HepG2 (cell line): ENCODE results near the gene THOC6. TPM values are rescaled to one million over a fixed set of nuclear protein-coding genes. Genes with fewer than 3 reads are reported as not detected.
A peak's percentile ranks its signal among the peaks of the same experiment; 100 is the strongest.

Experiments used
- CENPT ChIP-seq: sonication (generic); formaldehyde crosslinking; IDR thresholded peaks from 2 replicates; pipeline ENCODE4 v1.8.0; 2022; ENCODE audit warnings: low read depth, mild to moderate bottlenecking, moderate library complexity, missing genetic modification reagents
- CREM ChIP-seq, 2 experiments: sonication (generic) in 1 of 2; formaldehyde crosslinking in 1 of 2; IDR thresholded peaks; 2 replicates each; pipeline versions ENCODE4 v1.4.0 to v1.6.1; 2016 to 2020; ENCODE audit warnings: antibody characterized with exemption in 1 of 2, mild to moderate bottlenecking in 1 of 2, missing genetic modification reagents in 1 of 2
- DPF2 ChIP-seq: sonication (generic); formaldehyde crosslinking; IDR thresholded peaks from 2 replicates; pipeline ENCODE4 v1.4.0; 2020; ENCODE audit warnings: mild to moderate bottlenecking, low read depth, missing genetic modification reagents, borderline replicate concordance
- HMGA1 ChIP-seq: sonication (generic); formaldehyde crosslinking; conservative IDR thresholded peaks from 2 replicates; pipeline ENCODE4 v1.4.0; 2020; ENCODE audit warnings: missing genetic modification reagents
- MAX ChIP-seq: IDR thresholded peaks from 2 replicates; pipeline ENCODE4 v1.6.1; 2012; ENCODE audit warnings: inconsistent platforms
- MIER3 ChIP-seq: IDR thresholded peaks from 2 replicates; pipeline ENCODE4 v1.6.1; 2016; ENCODE audit warnings: missing compliant biosample characterization, borderline replicate concordance
- NFE2L1 ChIP-seq: sonication (generic); formaldehyde crosslinking; IDR thresholded peaks from 2 replicates; pipeline ENCODE4 v1.4.0; 2020; ENCODE audit warnings: missing genetic modification reagents, mild to moderate bottlenecking, borderline replicate concordance
- PATZ1 ChIP-seq: sonication (generic); formaldehyde crosslinking; IDR thresholded peaks from 2 replicates; pipeline ENCODE4 v1.4.0; 2020; ENCODE audit warnings: missing genetic modification reagents
- PHF21A ChIP-seq: sonication (generic); formaldehyde crosslinking; IDR thresholded peaks from 2 replicates; pipeline ENCODE4 v1.5.0; 2020; ENCODE audit warnings: mild to moderate bottlenecking, missing genetic modification reagents
- RAD51 ChIP-seq: fragments of 450-650 bp; IDR thresholded peaks from 2 replicates; pipeline ENCODE4 v1.6.1; 2016; ENCODE audit warnings: borderline replicate concordance
- SMC3 ChIP-seq: IDR thresholded peaks from 2 replicates; pipeline ENCODE4 v1.6.1; 2011; ENCODE audit warnings: low read length, improper control_type of control experiment
- U2AF1 ChIP-seq: fragments of 200-400 bp; formaldehyde crosslinking; optimal IDR thresholded peaks from 2 replicates; pipeline ENCODE3; 2017; ENCODE audit warnings: mild to moderate bottlenecking, low read depth, low read length
- ZBTB21 ChIP-seq: sonication (generic); formaldehyde crosslinking; IDR thresholded peaks from 2 replicates; pipeline ENCODE4 v1.4.0; 2020; ENCODE audit warnings: missing genetic modification reagents
- ZNF280B ChIP-seq: sonication (generic); formaldehyde crosslinking; IDR thresholded peaks from 2 replicates; pipeline ENCODE4 v1.5.0; 2020; ENCODE audit warnings: missing genetic modification reagents, mild to moderate bottlenecking, borderline replicate concordance
- ZNF34 ChIP-seq: sonication (generic); formaldehyde crosslinking; IDR thresholded peaks from 2 replicates; pipeline ENCODE4 v1.4.0; 2020; ENCODE audit warnings: mild to moderate bottlenecking, missing genetic modification reagents, borderline replicate concordance
- ZNF777 ChIP-seq: sonication (generic); formaldehyde crosslinking; IDR thresholded peaks from 2 replicates; pipeline ENCODE4 v1.4.0; 2020; ENCODE audit warnings: missing genetic modification reagents
- polyA plus RNA-seq, 8 experiments: library from polyadenylated mRNA; depleted of rRNA in 3 of 8; stranded (reverse) in 7 of 8; unstranded in 1 of 8; fragments of >200 nt; fragmentation: Illumina TruSeq in 4 of 8; extraction: Trizol in 4 of 8; gene quantifications; 2 replicates each; pipeline versions ENCODE4 v1.2.1 to v1.2.3, GENCODE V29; 2011 to 2016; ENCODE audit warnings: low read depth in 4 of 8, missing spikeins in 1 of 8, mixed read lengths in 1 of 8; ENCODE audit not compliant: insufficient read depth in 1 of 8
- total RNA-seq, 5 experiments: library from RNA; depleted of rRNA; stranded (reverse); fragments of >200 nt; fragmentation: Illumina TruSeq; extraction: Trizol; gene quantifications; 2 replicates each; pipeline ENCODE4 v1.2.3, GENCODE V29; 2016; ENCODE audit warnings: low read depth in 1 of 5
- TF ChIP-seq, protein P1 (sequence below), 2 experiments: sonication (generic) in 1 of 2; formaldehyde crosslinking in 1 of 2; IDR thresholded peaks; 2 replicates each; pipeline versions ENCODE4 v1.4.0 to v1.6.1; 2018 to 2020; ENCODE audit warnings: missing genetic modification reagents in 2 of 2, borderline replicate concordance in 1 of 2, low read depth in 1 of 2, mild to moderate bottlenecking in 1 of 2, missing biosample characterization in 1 of 2
- TF ChIP-seq, protein P2 (sequence below): sonication (generic); formaldehyde crosslinking; IDR thresholded peaks from 2 replicates; pipeline ENCODE4 v1.9.0; 2021; ENCODE audit warnings: missing genetic modification reagents, borderline replicate concordance

Gene THOC6
- total and polyA plus RNA-seq, 2 of the 13 experiments (the other 11 are each of a cell fraction or from before 2014, with no cell fraction given): 32.1 to 37.0 TPM

GRCh38 chr16:3007059-3007956 is 16.5 kb upstream of the THOC6 start (continued):
- TF ChIP-seq RAD51 (no peak), HMGA1 (CRISPR knock-in tag) (no peak), U2AF1 (no peak), CREM (IDR thresholded peaks at IDR 0.05) (peak; percentile 14; the same call in 1 of the 2 replicates), CREM (CRISPR knock-in tag; IDR thresholded peaks at IDR 0.05) (no peak), ZBTB21 (no peak), MAX (peak; percentile 38; the same call in 1 of the 2 replicates), ZNF280B (CRISPR knock-in tag) (no peak), NFE2L1 (CRISPR knock-in tag) (no peak), ZNF34 (CRISPR knock-in tag) (no peak), SMC3 (no peak), PATZ1 (CRISPR knock-in tag) (peak; percentile 69), CENPT (CRISPR knock-in tag) (no peak), MIER3 (CRISPR knock-in tag) (no peak), ZNF777 (0 out of 2 replicates have a peak, but pooled peaks have one; percentile 22), PHF21A (CRISPR knock-in tag) (no peak), DPF2 (CRISPR knock-in tag) (0 out of 2 replicates have a peak, but pooled peaks have one; percentile 18)
- TF ChIP-seq, protein P1, sequence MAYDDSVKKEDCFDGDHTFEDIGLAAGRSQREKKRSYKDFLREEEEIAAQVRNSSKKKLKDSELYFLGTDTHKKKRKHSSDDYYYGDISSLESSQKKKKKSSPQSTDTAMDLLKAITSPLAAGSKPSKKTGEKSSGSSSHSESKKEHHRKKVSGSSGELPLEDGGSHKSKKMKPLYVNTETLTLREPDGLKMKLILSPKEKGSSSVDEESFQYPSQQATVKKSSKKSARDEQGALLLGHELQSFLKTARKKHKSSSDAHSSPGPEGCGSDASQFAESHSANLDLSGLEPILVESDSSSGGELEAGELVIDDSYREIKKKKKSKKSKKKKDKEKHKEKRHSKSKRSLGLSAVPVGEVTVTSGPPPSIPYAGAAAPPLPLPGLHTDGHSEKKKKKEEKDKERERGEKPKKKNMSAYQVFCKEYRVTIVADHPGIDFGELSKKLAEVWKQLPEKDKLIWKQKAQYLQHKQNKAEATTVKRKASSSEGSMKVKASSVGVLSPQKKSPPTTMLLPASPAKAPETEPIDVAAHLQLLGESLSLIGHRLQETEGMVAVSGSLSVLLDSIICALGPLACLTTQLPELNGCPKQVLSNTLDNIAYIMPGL (CRISPR knock-in tag; IDR thresholded peaks at IDR 0.05; ENCODE audit: borderline replicate concordance in 1 of 2, low read depth in 1 of 2): no peak; a peak in 1 of 4 replicates
- TF ChIP-seq, protein P2, sequence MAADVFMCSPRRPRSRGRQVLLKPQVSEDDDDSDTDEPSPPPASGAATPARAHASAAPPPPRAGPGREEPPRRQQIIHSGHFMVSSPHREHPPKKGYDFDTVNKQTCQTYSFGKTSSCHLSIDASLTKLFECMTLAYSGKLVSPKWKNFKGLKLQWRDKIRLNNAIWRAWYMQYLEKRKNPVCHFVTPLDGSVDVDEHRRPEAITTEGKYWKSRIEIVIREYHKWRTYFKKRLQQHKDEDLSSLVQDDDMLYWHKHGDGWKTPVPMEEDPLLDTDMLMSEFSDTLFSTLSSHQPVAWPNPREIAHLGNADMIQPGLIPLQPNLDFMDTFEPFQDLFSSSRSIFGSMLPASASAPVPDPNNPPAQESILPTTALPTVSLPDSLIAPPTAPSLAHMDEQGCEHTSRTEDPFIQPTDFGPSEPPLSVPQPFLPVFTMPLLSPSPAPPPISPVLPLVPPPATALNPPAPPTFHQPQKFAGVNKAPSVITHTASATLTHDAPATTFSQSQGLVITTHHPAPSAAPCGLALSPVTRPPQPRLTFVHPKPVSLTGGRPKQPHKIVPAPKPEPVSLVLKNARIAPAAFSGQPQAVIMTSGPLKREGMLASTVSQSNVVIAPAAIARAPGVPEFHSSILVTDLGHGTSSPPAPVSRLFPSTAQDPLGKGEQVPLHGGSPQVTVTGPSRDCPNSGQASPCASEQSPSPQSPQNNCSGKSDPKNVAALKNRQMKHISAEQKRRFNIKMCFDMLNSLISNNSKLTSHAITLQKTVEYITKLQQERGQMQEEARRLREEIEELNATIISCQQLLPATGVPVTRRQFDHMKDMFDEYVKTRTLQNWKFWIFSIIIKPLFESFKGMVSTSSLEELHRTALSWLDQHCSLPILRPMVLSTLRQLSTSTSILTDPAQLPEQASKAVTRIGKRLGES (CRISPR knock-in tag): no peak
